K562 (cell line): ENCODE results near the gene CBFA2T3. TPM values are rescaled to one million over a fixed set of nuclear protein-coding genes. Genes with fewer than 3 reads are reported as not detected.

Experiments used
- ATAC-seq: fragments of 200-7000 bp; cut with Tn5 transposase; 3 replicates; pipeline ENCODE4 v1.9.1; 2020; ENCODE audit warnings: moderate library complexity
- BruUV-seq: library from RNA; stranded (reverse); fragments of 400-500 nt; replicated peaks from 2 replicates; lab custom pipeline; 2021; lab: Mats Ljungman, UMichigan
- CTCF ChIA-PET: fragments of 300-600 bp; formaldehyde crosslinking; extraction: SDS; loops from one replicate; lab custom pipeline; 2021; ENCODE audit warnings: low intra/inter-chr PET ratio; lab: Yijun Ruan, JAX
- POLR2A ChIA-PET: fragments of 300-600, 350-650 bp; sonication (Branson Sonifier 250); formaldehyde crosslinking; extraction: SDS; loops from one replicate; lab custom pipeline; 2021; ENCODE audit warnings: antibody characterized with exemption, inconsistent platforms; lab: Yijun Ruan, JAX
- DNase-seq, 4 experiments: peaks; one replicate each; pipeline versions ENCODE4 v3.0.0 to v3.0.0-alpha.2; 2011 to 2018; ENCODE audit warnings: low spot score in 3 of 4, mixed read lengths in 3 of 4; ENCODE audit errors: extremely low read depth in 1 of 4
- FAIRE-seq: peaks from 2 replicates; lab custom pipeline; 2011; peaks lifted over from hg19 to GRCh38; lab: Jason Lieb, UNC
- H2AFZ ChIP-seq: 2 replicates; pipeline ENCODE4 v1.6.0; 2011; ENCODE audit warnings: low read depth, low read length, control low read depth, inconsistent platforms
- H3K27ac ChIP-seq: fragments of 200-600 bp; 3 replicates; pipeline ENCODE4 v1.8.0; 2011; ENCODE audit warnings: low read depth, mild to moderate bottlenecking, control low read depth, inconsistent platforms, low read length, moderate library complexity, mixed read lengths; ENCODE audit errors: extremely low read depth
- H3K27me3 ChIP-seq, 2 experiments: fragments of 300-600 bp in 1 of 2; 2 replicates in 1 of 2; 3 replicates in 1 of 2; pipeline versions ENCODE4 v1.6.0 to v1.8.0; 2011; ENCODE audit warnings: inconsistent platforms in 2 of 2, low read length in 2 of 2, mild to moderate bottlenecking in 1 of 2, mixed read lengths in 1 of 2, moderate library complexity in 1 of 2; ENCODE audit not compliant: control insufficient read depth in 2 of 2, insufficient read depth in 2 of 2
- H3K36me3 ChIP-seq: fragments of 300-600 bp; 3 replicates; pipeline ENCODE4 v1.8.0; 2011; ENCODE audit warnings: mild to moderate bottlenecking, low read length, inconsistent platforms; ENCODE audit not compliant: control insufficient read depth, insufficient read depth
- H3K4me1 ChIP-seq, 2 experiments: fragments of 200-600 bp in 1 of 2; replicated peaks in 1 of 2; 2 replicates in 1 of 2; 3 replicates in 1 of 2; pipeline versions ENCODE4 v1.5.1 to v1.8.0; 2011; ENCODE audit warnings: inconsistent platforms in 2 of 2, low read length in 2 of 2, mild to moderate bottlenecking in 1 of 2, mixed read lengths in 1 of 2, moderate library complexity in 1 of 2; ENCODE audit not compliant: control insufficient read depth in 2 of 2, insufficient read depth in 2 of 2
- H3K4me2 ChIP-seq: 2 replicates; pipeline ENCODE4 v1.6.1; 2011; ENCODE audit warnings: low read length, control low read depth, inconsistent platforms, mixed read lengths; ENCODE audit not compliant: insufficient read depth
- H3K4me3 ChIP-seq: fragments of 200-600 bp; sonication (generic), shearing (Covaris generic); 2 replicates; pipeline ENCODE4 v1.5.1; 2016; ENCODE audit warnings: control low read depth, inconsistent platforms
- H3K79me2 ChIP-seq: fragments of 200-600 bp; 3 replicates; pipeline ENCODE4 v1.8.0; 2011; ENCODE audit warnings: low read length, inconsistent platforms; ENCODE audit not compliant: control insufficient read depth, insufficient read depth
- H3K9ac ChIP-seq, 2 experiments: 2 replicates each; pipeline versions ENCODE4 v1.6.0 to v1.6.1; 2011; ENCODE audit warnings: low read depth in 2 of 2, low read length in 2 of 2, control low read depth in 1 of 2, inconsistent platforms in 1 of 2, mild to moderate bottlenecking in 1 of 2, mixed read lengths in 1 of 2; ENCODE audit not compliant: insufficient read depth in 1 of 2
- H3K9me1 ChIP-seq: one replicate; pipeline ENCODE4 v1.6.0; 2011; ENCODE audit warnings: inconsistent platforms, mild to moderate bottlenecking, low read length, moderate library complexity; ENCODE audit not compliant: control insufficient read depth, insufficient read depth
- H3K9me3 ChIP-seq: replicated peaks from 2 replicates; pipeline ENCODE4 v1.5.1; 2011; ENCODE audit warnings: low read depth, low read length, inconsistent platforms; ENCODE audit not compliant: control insufficient read depth, insufficient read depth
- H4K20me1 ChIP-seq: replicated peaks from 2 replicates; pipeline ENCODE4 v1.6.1; 2011; ENCODE audit warnings: low read length, inconsistent platforms, mixed read lengths; ENCODE audit not compliant: control insufficient read depth, insufficient read depth
- ATF1 ChIP-seq, 2 experiments: fragments of 450-650 bp in 1 of 2; IDR thresholded peaks; 2 replicates each; pipeline ENCODE4 v1.6.1; 2016; ENCODE audit warnings: missing compliant biosample characterization in 1 of 2, missing genetic modification characterization in 1 of 2
- CREB1 ChIP-seq, 2 experiments: sonication (generic) in 1 of 2; formaldehyde crosslinking in 1 of 2; IDR thresholded peaks; 2 replicates each; pipeline versions ENCODE4 v1.6.1 to v1.8.0; 2012 to 2022; ENCODE audit warnings: inconsistent platforms in 1 of 2, mild to moderate bottlenecking in 1 of 2, missing genetic modification reagents in 1 of 2, moderate library complexity in 1 of 2
- ERF ChIP-seq: fragments of 450-650 bp; formaldehyde crosslinking; IDR thresholded peaks from 2 replicates; pipeline ENCODE4 v1.4.0; 2020; ENCODE audit warnings: mild to moderate bottlenecking, mixed read lengths
- EWSR1 ChIP-seq: fragments of 450-650 bp; IDR thresholded peaks from 2 replicates; pipeline ENCODE4 v1.6.1; 2018; ENCODE audit warnings: borderline replicate concordance, mild to moderate bottlenecking, low read depth, moderate library complexity; ENCODE audit not compliant: partially characterized antibody
- HDAC3 ChIP-seq: fragments of 450-650 bp; IDR thresholded peaks from 2 replicates; pipeline ENCODE4 v1.6.1; 2018; ENCODE audit warnings: borderline replicate concordance, mild to moderate bottlenecking, moderate library complexity; ENCODE audit not compliant: partially characterized antibody
- HDAC6 ChIP-seq: IDR thresholded peaks from 2 replicates; pipeline ENCODE4 v1.6.1; 2012; ENCODE audit warnings: low read depth, mild to moderate bottlenecking, control low read depth, inconsistent platforms, low read length, moderate library complexity
- MED1 ChIP-seq: sonication (generic); formaldehyde crosslinking; IDR thresholded peaks from 2 replicates; pipeline ENCODE4 v1.8.1; 2023; ENCODE audit warnings: missing genetic modification reagents, borderline replicate concordance
- RFX7 ChIP-seq: fragments of 250-450 bp; sonication (Bioruptor Pico); IDR thresholded peaks from 2 replicates; pipeline ENCODE4 v1.5.1; 2021; ENCODE audit warnings: mild to moderate bottlenecking
- SIN3B ChIP-seq: fragments of 450-650 bp; IDR thresholded peaks from 2 replicates; pipeline ENCODE4 v1.6.1; 2017; ENCODE audit warnings: low read depth, mild to moderate bottlenecking, moderate library complexity
- SMAD2 ChIP-seq: fragments of 150-350 bp; IDR thresholded peaks from 2 replicates; pipeline ENCODE4 v1.6.1; 2014; ENCODE audit warnings: low read depth, mild to moderate bottlenecking, low read length
- SMAD3 ChIP-seq: fragments of 450-650 bp; formaldehyde crosslinking; conservative IDR thresholded peaks from 2 replicates; pipeline ENCODE4 v1.4.0; 2020; ENCODE audit warnings: mild to moderate bottlenecking
- STAT5A ChIP-seq: IDR thresholded peaks from 2 replicates; pipeline ENCODE4 v1.6.1; 2012; ENCODE audit warnings: low read length, inconsistent platforms, borderline replicate concordance
- WHSC1 ChIP-seq: IDR thresholded peaks from one replicate; pipeline ENCODE4 v1.6.1; 2012; ENCODE audit warnings: low read length, control low read depth, inconsistent platforms
- ZC3H11A ChIP-seq: IDR thresholded peaks from 2 replicates; pipeline ENCODE4 v1.6.1; 2012; ENCODE audit warnings: low read depth, low read length, improper control_type of control experiment
- ZNF253 ChIP-seq: fragments of 250-450 bp; sonication (Bioruptor Pico); conservative IDR thresholded peaks from 2 replicates; pipeline ENCODE4 v1.6.1; 2021; ENCODE audit warnings: mild to moderate bottlenecking
- WGBS: fragments of 100-300 bp; shearing (Covaris generic); methylation state at CpG from one replicate; pipeline ENCODE4 v1.1.6; 2016; ENCODE audit warnings: low coverage, mixed read lengths; ENCODE audit not compliant: insufficient coverage; ENCODE audit errors: missing lambda C conversion rate; 5-methylcytosine and 5-hydroxymethylcytosine counted together
- in situ Hi-C: fragments of 300-500 bp; cut with MboI; formaldehyde crosslinking; loops from 4 replicates; pipeline ENCODE4 v1.15.0; 2018; ENCODE audit warnings: inconsistent platforms, mixed read lengths
- intact Hi-C: fragments of 100-400 bp; cut with micrococcal nuclease; formaldehyde crosslinking; loops from 2 replicates; pipeline ENCODE4 v1.14.2; 2022
- polyA plus RNA-seq, 8 experiments: library from polyadenylated mRNA; depleted of rRNA in 4 of 8; stranded (reverse) in 5 of 8; unstranded in 3 of 8; fragments of >200 nt; fragmentation: Nextera tagmentation in 2 of 8; fragmentation: Illumina TruSeq in 1 of 8; extraction: Ambion mirVana in 2 of 8; extraction: Trizol in 1 of 8; gene quantifications; 2 replicates each; pipeline versions ENCODE4 v1.2.1 to v1.2.3, GENCODE V29; 2011 to 2014; ENCODE audit warnings: inconsistent platforms in 1 of 8, missing spikeins in 1 of 8
- total RNA-seq, 7 experiments: library from RNA; depleted of rRNA in 6 of 7; stranded (reverse); fragments of >200 nt in 6 of 7; fragmentation: Illumina TruSeq in 2 of 7; extraction: Trizol in 2 of 7; gene quantifications; 2 replicates each; pipeline versions ENCODE4 v1.2.1 to v1.2.3, GENCODE V29; 2011 to 2021; ENCODE audit warnings: low replicate concordance in 1 of 7
- TF ChIP-seq, protein P1 (sequence below): fragments of 200-800 bp; sonication (Bioruptor generic); IDR thresholded peaks from 2 replicates; pipeline ENCODE4 v1.6.1; 2017; ENCODE audit warnings: missing genetic modification characterization, missing compliant biosample characterization
- TF ChIP-seq, protein P2 (sequence below): fragments of 450-650 bp; IDR thresholded peaks from 2 replicates; pipeline ENCODE4 v1.6.1; 2017; ENCODE audit warnings: mild to moderate bottlenecking, moderate library complexity
- TF ChIP-seq, protein P3 (sequence below): sonication (generic); formaldehyde crosslinking; IDR thresholded peaks from 2 replicates; pipeline ENCODE4 v1.8.0; 2022; ENCODE audit warnings: missing genetic modification reagents, mild to moderate bottlenecking, borderline replicate concordance

The CBFA2T3 gene
- total and polyA plus RNA-seq, 9 of the 15 experiments (the other 6 are each of a cell fraction or from before 2014, with no cell fraction given): 2.3 to 145 (median 6.7) TPM

DNA sequence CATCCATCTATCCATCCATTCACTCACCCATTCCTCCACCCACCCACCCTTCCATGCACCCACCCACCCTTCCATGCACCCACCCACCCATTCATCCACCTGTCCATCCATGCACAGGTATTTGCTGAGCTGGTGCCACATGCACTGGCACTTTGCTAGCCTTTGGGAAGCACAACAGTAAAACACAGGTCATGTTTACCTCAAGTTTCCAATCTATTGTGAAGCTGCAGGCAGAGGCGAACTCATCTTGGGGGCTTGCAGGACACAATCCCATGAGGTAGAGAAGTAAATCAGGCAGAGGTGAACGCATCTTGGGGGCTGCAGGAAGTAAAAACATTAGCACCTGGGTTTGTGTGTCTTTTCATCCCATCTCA lies 35.6 kb upstream of the CBFA2T3 start:
- POLR2A ChIA-PET: interaction anchor here (0.5 to 1.5 kb wide), 2 partner anchors 12 to 28 kb away, joined by 3 to 6 read pairs; no protein-coding TSS in a partner anchor
- ATAC-seq: no peak

More for the DNA sequence above, 35.6 kb upstream of the CBFA2T3 start:
- H3K4me2 ChIP-seq: no peak overlapping the region
- intact Hi-C loops: no loop called here
- peaks cover 0 to 38% of the 10 kb centered on the region in 2 experiments; a peak in 2 of 5 replicates for H3K4me1 ChIP-seq
- peaks cover 10% of the 10 kb centered on the region for H4K20me1 ChIP-seq
- H3K79me2 ChIP-seq: no peaks in the 10 kb centered on the region
- H3K27ac ChIP-seq: no peak overlapping the region
- no peak overlapping the region for H2AFZ ChIP-seq
- no peak overlapping the region for H3K9ac ChIP-seq
- H3K36me3 ChIP-seq: no peaks in the 10 kb centered on the region
- no peak for DNase-seq
- peaks cover 3% of the 10 kb centered on the region for H3K9me1 ChIP-seq
- no peak overlapping the region for H3K4me3 ChIP-seq
- in situ Hi-C loops: no loop called here
- CTCF ChIA-PET: no interaction called here
- 6% methylated on average over 2 of the region's 2 CpGs for WGBS
- H3K9me3 ChIP-seq: peaks cover 8% of the 10 kb centered on the region
- TF ChIP-seq WHSC1: no peak
- no peak for TF ChIP-seq EWSR1
- no peak for TF ChIP-seq ZC3H11A
- no peak for TF ChIP-seq RFX7 (CRISPR knock-in tag)
- no peak for TF ChIP-seq SIN3B
- TF ChIP-seq, protein P1, sequence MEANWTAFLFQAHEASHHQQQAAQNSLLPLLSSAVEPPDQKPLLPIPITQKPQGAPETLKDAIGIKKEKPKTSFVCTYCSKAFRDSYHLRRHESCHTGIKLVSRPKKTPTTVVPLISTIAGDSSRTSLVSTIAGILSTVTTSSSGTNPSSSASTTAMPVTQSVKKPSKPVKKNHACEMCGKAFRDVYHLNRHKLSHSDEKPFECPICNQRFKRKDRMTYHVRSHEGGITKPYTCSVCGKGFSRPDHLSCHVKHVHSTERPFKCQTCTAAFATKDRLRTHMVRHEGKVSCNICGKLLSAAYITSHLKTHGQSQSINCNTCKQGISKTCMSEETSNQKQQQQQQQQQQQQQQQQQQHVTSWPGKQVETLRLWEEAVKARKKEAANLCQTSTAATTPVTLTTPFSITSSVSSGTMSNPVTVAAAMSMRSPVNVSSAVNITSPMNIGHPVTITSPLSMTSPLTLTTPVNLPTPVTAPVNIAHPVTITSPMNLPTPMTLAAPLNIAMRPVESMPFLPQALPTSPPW (CRISPR knock-in tag): no peak
- TF ChIP-seq, protein P2, sequence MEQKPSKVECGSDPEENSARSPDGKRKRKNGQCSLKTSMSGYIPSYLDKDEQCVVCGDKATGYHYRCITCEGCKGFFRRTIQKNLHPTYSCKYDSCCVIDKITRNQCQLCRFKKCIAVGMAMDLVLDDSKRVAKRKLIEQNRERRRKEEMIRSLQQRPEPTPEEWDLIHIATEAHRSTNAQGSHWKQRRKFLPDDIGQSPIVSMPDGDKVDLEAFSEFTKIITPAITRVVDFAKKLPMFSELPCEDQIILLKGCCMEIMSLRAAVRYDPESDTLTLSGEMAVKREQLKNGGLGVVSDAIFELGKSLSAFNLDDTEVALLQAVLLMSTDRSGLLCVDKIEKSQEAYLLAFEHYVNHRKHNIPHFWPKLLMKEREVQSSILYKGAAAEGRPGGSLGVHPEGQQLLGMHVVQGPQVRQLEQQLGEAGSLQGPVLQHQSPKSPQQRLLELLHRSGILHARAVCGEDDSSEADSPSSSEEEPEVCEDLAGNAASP: no peak
- no peak for TF ChIP-seq HDAC3
- no peak for TF ChIP-seq HDAC6
- TF ChIP-seq ERF (CRISPR knock-in tag): no peak
- no peak for TF ChIP-seq SMAD3 (CRISPR knock-in tag)
- TF ChIP-seq, protein P3, sequence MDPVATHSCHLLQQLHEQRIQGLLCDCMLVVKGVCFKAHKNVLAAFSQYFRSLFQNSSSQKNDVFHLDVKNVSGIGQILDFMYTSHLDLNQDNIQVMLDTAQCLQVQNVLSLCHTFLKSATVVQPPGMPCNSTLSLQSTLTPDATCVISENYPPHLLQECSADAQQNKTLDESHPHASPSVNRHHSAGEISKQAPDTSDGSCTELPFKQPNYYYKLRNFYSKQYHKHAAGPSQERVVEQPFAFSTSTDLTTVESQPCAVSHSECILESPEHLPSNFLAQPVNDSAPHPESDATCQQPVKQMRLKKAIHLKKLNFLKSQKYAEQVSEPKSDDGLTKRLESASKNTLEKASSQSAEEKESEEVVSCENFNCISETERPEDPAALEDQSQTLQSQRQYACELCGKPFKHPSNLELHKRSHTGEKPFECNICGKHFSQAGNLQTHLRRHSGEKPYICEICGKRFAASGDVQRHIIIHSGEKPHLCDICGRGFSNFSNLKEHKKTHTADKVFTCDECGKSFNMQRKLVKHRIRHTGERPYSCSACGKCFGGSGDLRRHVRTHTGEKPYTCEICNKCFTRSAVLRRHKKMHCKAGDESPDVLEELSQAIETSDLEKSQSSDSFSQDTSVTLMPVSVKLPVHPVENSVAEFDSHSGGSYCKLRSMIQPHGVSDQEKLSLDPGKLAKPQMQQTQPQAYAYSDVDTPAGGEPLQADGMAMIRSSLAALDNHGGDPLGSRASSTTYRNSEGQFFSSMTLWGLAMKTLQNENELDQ (CRISPR knock-in tag): no peak
- no peak for TF ChIP-seq MED1 (CRISPR knock-in tag)
- no peak for TF ChIP-seq STAT5A
- TF ChIP-seq ATF1 (CRISPR knock-in tag; IDR thresholded peaks at IDR 0.05): no peak
- no peak for TF ChIP-seq ATF1 (tag; IDR thresholded peaks at IDR 0.05)
- no peak for TF ChIP-seq SMAD2
- TF ChIP-seq ZNF253 (CRISPR knock-in tag): no peak
- no peak for TF ChIP-seq CREB1 (IDR thresholded peaks at IDR 0.05)
- TF ChIP-seq CREB1 (CRISPR knock-in tag; IDR thresholded peaks at IDR 0.05): no peak
- H3K27me3 ChIP-seq: peaks cover 0 to 16% of the 10 kb centered on the region in 2 experiments; a peak in 3 of 5 replicates
- BruUV-seq: no TSS peak
- no peak for FAIRE-seq
